VCaP (cell line): ENCODE results near the gene CASTOR1.

Experiments used
- H3K27ac ChIP-seq: fragments of 450-650 bp; 2 replicates; pipeline ENCODE4 v1.5.1; 2017
- CTCF ChIP-seq: fragments of 450-650 bp; conservative IDR thresholded peaks from 2 replicates; pipeline ENCODE4 v1.5.1; 2017; ENCODE audit warnings: mild to moderate bottlenecking, moderate library complexity

CASTOR1 gene

GRCh38 chr22:30239488-30240405 is 49.6 kb downstream of the CASTOR1 start:
- TF ChIP-seq CTCF = no peak
- no peak overlapping the region for H3K27ac ChIP-seq

- H3K27ac ChIP-seq = no peak overlapping the region
- TF ChIP-seq CTCF = no peak
Measured at GRCh38 chr22:30238661-30239487, 50.4 kb downstream of the CASTOR1 start.

GRCh38 chr22:30238136-30238535 is 51.2 kb downstream of the CASTOR1 start:
- TF ChIP-seq CTCF = no peak
- H3K27ac ChIP-seq = no peak overlapping the region

DNA sequence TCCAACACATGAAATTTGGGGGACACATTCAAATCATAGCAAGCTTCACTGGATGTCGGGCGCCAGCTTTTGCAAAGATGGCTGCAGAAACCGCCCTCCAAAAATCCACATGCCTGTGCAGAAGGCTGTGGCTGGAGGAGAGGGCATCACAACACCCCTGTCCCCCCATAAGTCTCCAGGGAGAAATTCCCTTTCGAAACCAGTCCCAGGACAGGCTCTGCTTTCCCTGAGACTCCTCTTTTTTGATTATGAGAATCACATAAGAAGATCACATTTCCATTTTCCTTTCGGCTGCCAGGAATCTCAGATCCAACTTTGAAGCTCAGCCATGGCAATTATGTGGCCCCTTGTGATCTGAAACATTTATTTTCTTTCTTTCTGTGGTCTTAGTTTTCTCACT is 52.4 kb downstream of the CASTOR1 start:
- H3K27ac ChIP-seq = no peak overlapping the region
- TF ChIP-seq CTCF = no peak

DNA sequence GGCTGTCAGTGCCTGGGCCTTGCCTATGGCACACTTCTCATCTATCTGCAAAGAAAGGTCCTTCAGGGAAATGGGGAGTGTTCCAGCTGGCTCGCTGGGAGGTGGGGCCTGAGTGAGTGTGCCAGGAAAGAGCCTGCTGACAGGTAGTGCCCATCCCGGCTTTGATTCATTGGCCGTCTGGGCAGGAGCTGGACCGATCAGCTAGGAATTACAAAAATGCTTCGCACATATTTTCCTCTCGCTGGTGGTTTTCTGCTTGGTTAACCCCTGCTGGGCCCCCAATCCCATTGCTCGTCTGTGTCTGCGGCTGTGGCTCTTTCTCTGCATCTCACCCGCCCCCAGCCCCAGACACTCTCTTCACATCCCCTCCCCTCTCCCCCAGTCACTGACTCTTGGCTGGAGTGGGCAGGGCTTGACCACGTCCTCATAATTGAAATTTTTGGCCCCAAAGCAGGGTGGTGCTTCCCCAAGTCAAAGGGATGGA is 53.6 kb downstream of the CASTOR1 start:
- TF ChIP-seq CTCF = no peak

More for the DNA sequence above, 53.6 kb downstream of the CASTOR1 start:
- no peak overlapping the region for H3K27ac ChIP-seq
